ENCODE results near the gene CHD1. TPM values are rescaled to one million over a fixed set of nuclear protein-coding genes. Genes with fewer than 3 reads are reported as not detected.

Gene CHD1
- total and polyA plus RNA-seq, 2 of the 13 experiments (the other 11 are each of a cell fraction or from before 2014, with no cell fraction given): 22.8 to 55.9 TPM

DNA sequence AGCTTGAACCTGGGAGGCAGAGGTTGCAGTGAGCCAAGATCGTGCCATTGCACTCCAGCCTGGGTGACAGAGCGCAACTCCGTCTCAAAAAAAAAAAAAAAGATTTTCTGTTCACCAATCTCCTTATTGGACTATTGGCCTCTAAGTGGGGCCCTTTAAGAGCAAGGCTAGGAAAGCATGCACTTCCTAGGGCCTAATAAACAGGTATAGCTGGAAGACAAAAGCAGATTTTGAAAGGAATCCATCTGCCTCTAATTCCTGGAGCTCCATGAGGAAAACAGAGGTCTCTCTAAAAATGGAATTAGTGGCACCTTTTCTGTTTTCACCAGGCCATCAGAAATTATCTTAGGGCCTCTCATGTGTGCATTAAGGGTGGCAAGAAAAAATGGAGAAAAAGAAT lies 85.3 kb downstream of the CHD1 start (continued):
- TF ChIP-seq ZBED4 (CRISPR knock-in tag; IDR thresholded peaks at IDR 0.05; ENCODE audit: borderline replicate concordance): no peak
- TF ChIP-seq ZNF879 (CRISPR knock-in tag; IDR thresholded peaks at IDR 0.05): no peak
- TF ChIP-seq ZNF512B (CRISPR knock-in tag; IDR thresholded peaks at IDR 0.05; ENCODE audit: borderline replicate concordance): no peak
- TF ChIP-seq ZFP82 (CRISPR knock-in tag; IDR thresholded peaks at IDR 0.05; ENCODE audit: borderline replicate concordance): no peak
- no peak for TF ChIP-seq ZKSCAN1 (IDR thresholded peaks at IDR 0.05; ENCODE audit: low read length)
- no peak for TF ChIP-seq ZNF446 (CRISPR knock-in tag; IDR thresholded peaks at IDR 0.05)
- TF ChIP-seq SIX1 (CRISPR knock-in tag; IDR thresholded peaks at IDR 0.05; ENCODE audit: borderline replicate concordance): no peak
- TF ChIP-seq, protein P1, sequence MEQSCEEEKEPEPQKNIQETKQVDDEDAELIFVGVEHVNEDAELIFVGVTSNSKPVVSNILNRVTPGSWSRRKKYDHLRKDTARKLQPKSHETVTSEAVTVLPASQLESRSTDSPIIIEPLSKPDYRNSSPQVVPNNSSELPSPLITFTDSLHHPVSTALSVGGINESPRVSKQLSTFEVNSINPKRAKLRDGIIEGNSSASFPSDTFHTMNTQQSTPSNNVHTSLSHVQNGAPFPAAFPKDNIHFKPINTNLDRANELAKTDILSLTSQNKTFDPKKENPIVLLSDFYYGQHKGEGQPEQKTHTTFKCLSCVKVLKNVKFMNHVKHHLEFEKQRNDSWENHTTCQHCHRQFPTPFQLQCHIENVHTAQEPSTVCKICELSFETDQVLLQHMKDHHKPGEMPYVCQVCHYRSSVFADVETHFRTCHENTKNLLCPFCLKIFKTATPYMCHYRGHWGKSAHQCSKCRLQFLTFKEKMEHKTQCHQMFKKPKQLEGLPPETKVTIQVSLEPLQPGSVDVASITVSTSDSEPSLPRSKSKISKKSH (CRISPR knock-in tag; IDR thresholded peaks at IDR 0.05; ENCODE audit: borderline replicate concordance): no peak
- no peak for TF ChIP-seq PCBP1 (IDR thresholded peaks at IDR 0.05; ENCODE audit: borderline replicate concordance, low read depth, low read length)

Measured in HepG2 (cell line).